T1000 (cell line): ENCODE measurements around the gene SH2B3.
"Not testable (repeated sequence)": the region's sequence is repeated elsewhere in the genome, so short reads cannot be mapped to it uniquely, and the experiment has no call there.

Experiments used
- DNase-seq: peaks from one replicate; lab custom pipeline; 2025; ENCODE audit warnings: mixed read lengths; lab: John Stamatoyannopoulos, UW

SH2B3 gene

GRCh38 chr12:111387747-111388323, 17.9 kb upstream of the SH2B3 start:
- no peak for DNase-seq

GRCh38 chr12:111389635-111390034, 16.1 kb upstream of the SH2B3 start:
- DNase-seq: no peak

- DNase-seq: no peak
These were observed 14.8 kb upstream of the SH2B3 start for GRCh38 chr12:111390910-111391309.

GRCh38 chr12:111393700-111394300, 11.9 kb upstream of the SH2B3 start:
- DNase-seq: no peak

- DNase-seq: no peak
These were observed 11.2 kb upstream of the SH2B3 start for GRCh38 chr12:111394480-111394879.

GRCh38 chr12:111395336-111396187, 10.2 kb upstream of the SH2B3 start:
- DNase-seq: no peak

- not testable (repeated sequence) for DNase-seq
These were observed 9.5 kb upstream of the SH2B3 start for GRCh38 chr12:111396271-111396670.

- peak; percentile 95 for DNase-seq
These were observed 8.8 kb upstream of the SH2B3 start for GRCh38 chr12:111396726-111397445.

GRCh38 chr12:111398530-111398929, 7.2 kb upstream of the SH2B3 start:
- no peak for DNase-seq

GRCh38 chr12:111399741-111400404, 5.8 kb upstream of the SH2B3 start:
- not testable (repeated sequence) for DNase-seq

GRCh38 chr12:111401167-111401605, 4.5 kb upstream of the SH2B3 start:
- DNase-seq: no peak

- DNase-seq: not testable (repeated sequence)
These were observed 3.3 kb upstream of the SH2B3 start for GRCh38 chr12:111402490-111402824.

- DNase-seq: no peak
These were observed 1.2 kb upstream of the SH2B3 start for GRCh38 chr12:111404362-111405148.

GRCh38 chr12:111405149-111405858, 419 bp upstream of the SH2B3 start:
- peak; percentile 91 for DNase-seq

- no peak for DNase-seq
These were observed 1.0 kb downstream of the SH2B3 start for GRCh38 chr12:111406474-111407376.

- no peak for DNase-seq
These were observed 1.8 kb downstream of the SH2B3 start for GRCh38 chr12:111407377-111408115.

- no peak for DNase-seq
These were observed 2.4 kb downstream of the SH2B3 start for GRCh38 chr12:111408116-111408440.

GRCh38 chr12:111408686-111409402, 3.1 kb downstream of the SH2B3 start:
- no peak for DNase-seq
